Measurements from ENCODE around the gene OGG1. TPM values are rescaled to one million over a fixed set of nuclear protein-coding genes. Genes with fewer than 3 reads are reported as not detected.

The OGG1 gene
- total RNA-seq (2022; extraction: Qiagen RNA extraction; ENCODE audit: low read depth), result 11.4 to 18.9 TPM (median 16.5 TPM) in 5 replicates

DNA sequence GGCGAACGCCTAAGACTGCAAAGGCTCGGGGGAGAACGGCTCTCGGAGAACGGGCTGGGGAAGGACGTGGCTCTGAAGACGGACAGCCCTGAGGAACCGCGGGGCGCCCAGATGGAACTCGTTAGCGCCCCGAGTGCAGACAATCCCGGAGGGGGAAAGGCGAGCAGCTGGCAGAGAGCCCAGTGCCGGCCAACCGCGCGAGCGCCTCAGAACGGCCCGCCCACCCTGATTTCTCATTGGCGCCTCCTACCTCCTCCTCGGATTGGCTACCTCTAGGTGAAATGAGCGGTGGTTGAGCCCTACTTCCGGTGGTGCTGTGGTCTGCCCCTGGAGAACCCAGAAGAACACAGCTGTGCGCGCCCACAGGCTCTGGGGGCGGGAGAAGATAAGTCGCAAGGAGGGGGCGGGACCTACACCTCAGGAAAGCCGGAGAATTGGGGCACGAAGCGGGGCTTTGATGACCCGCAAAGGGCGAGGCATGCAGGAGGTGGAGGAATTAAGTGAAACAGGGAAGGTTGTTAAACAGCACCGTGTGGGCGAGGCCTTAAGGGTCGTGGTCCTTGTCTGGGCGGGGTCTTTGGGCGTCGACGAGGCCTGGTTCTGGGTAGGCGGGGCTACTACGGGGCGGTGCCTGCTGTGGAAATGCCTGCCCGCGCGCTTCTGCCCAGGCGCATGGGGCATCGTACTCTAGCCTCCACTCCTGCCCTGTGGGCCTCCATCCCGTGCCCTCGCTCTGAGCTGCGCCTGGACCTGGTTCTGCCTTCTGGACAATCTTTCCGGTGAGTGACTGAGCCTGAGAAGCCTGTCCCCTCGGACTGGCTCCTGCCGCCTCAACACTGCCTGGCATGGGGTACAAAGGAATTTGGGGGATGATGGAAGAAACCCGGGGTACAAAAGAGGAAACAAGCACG is at the start of gene OGG1:
OGG1 (plus strand) TSS at position 308 of the 911 bp plus-strand sequence; CDS start at position 643, 335 bp downstream.

DNA sequence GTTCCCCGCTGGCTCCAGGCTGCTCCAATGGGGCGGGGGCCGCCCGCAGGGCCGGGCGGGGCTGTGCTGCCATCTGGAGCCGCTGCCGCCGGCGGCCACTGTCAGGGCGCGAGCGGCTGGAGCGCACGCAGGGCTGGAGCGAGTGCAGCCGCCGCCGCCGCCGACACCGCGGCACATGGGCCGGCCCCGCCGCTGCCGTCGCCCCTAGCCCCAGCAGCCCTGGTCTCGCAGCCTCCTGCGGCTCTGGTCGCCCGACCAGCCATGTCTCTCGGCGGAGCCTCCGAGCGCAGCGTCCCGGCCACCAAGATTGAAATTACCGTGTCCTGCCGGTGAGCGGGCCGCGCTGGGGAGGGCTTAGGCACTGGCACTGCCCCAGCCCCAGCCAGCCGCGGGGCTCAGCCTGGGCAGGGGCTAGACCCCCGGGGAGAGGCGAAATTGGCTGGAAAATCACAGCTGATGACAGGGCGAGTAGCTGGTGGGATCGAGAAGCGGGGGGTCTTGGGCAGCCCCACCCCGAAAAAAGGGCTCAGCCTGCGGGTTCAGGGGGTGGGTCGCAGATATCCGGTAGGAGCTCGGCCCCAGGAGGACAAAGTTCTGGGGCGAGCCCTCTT is 45.9 kb upstream of the OGG1 start, which contains the start of gene CPNE9:
CPNE9 (plus strand) TSS at position 98 of the 611 bp plus-strand sequence; CDS start at position 262, 164 bp downstream.

DNA sequence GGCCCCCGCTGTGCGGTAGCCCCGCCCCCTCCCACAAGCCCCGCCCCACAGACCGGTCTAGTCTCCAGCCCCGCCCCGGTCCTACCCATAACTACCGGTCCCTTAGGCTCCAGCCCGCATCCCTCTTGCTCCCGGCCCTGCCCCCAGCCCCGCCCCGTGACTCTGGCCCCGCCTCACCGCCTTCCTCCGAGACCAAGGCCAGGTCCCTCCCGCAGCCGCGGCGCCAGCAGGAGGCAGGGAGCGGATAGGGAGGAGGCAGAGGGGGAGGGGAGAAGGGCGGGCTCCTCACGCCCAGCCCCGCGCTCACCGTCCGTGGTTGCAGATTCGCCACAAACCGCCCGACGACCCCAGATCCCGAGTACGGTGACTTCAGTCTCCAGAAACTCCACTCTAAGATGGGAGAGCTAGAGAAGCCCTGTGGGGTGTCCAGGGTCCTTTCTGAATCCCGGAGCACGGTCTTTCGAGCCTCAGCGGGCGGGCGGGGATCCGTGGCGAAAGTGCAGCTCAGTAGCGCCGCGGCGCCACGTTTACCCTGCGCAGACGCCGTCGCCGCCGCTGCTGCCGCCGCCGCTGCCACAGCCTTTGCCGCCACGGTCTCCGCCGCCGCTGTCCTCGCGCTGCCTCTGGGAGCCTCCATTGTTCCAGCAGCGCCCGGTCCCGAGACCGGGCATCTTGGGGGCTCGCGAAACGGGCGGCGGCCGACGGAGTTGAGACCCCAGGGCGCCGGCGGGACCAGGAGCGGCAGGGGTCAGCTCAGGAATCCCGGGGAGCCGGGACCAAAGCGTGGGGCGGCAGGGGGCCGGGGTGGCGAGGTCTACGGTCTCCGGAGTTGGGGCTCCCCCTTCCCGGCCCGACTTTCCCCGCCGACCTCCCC is 18.3 kb upstream of the OGG1 start, which contains the start of gene BRPF1:
BRPF1 (plus strand) TSS at position 530 of the 874 bp plus-strand sequence. CDS start 2,406 bp downstream, outside the sequence.

DNA sequence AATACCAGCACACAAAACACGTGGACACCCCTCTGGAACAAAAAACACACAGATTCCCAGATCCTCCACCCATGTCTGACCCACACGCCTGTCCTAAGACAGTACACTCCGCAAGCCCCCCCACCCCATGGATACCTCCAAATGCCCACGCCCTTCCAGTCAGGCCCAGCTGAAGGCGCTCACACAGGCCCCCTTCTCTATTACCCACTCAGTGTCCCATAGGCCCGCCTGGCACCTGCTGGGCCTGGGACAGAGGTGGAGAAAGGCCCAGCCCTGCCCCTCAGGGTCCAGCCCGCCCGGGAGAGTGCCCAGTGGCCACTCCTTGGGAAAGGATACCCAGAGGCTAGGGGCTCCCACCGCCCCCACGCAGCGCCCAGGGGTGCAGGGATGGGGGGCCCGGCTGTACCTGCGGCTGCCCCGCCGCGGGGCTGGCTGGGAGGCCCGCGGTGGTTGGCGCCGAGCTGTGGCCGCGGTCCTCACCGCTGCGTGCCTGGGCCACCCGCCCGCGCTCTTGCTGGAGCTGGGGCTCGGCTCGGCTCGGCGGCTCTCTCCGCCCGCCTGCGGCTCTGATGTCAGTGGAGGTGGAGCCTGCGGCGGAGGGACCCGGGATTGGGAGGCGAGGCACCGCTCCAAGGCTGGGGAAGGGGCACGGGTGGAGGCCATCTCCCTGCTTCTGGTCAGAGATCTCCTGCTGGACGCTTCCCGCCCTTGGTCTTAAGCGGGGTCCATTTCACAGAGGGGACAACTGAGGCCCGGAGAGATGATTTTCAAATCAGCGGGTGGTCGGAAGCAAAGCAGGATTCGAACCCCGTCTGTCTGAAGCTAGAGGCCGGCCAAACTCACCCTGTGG is 19.9 kb downstream of the OGG1 start, which contains the start of gene CAMK1:
CAMK1 (minus strand) TSS at position 522 of the 850 bp plus-strand sequence. CDS start 2,198 bp downstream, outside the sequence.

DNA sequence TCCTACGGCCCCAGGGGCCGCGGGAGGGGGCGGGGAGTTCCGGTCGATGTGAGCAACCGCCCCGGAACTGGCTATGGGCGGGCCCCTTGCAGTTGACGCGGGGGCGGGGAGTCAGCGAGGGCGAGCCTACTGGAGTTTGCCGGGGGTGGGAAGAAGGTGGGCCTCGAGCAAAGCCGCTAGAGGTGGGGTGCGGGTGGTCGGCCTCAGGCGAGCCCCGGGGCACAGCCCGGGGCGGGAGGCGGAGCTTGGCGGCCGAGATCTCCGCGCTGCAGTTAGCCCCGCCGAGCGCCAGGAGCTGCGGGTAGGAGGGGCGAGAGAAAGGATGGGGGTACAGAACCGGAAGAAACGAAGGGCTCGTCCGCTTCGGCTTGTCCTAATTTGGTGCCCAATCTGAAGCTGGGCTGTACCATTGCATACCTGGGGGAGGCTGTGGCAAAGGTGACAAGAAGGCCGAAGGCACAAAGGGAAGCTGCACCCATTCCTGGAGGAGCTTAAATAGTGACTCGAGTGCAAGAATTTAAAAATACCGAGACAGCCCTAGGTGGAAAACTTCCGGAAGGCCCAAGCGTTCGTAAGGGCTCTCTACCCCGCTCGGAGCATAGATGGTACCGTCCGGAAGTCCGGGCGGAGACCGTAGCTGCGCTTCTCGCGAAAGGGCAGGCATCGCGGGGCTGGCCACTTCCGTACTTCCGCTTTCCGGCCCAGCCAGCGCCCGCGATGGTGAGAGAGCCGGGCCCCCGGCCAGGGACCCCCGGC is 42.8 kb downstream of the OGG1 start, which contains the start of the genes ARPC4 and TADA3:
ARPC4 (plus strand) TSS at position 678 of the 756 bp plus-strand sequence; CDS start at position 718, 40 bp downstream.
TADA3 (minus strand) TSS at position 69 of the 756 bp plus-strand sequence. CDS start 1,007 bp downstream, outside the sequence.

Other genes with a start within 250 kb of the OGG1 start
- gene LHFPL4, start 196.1 kb upstream of the OGG1 start, total RNA-seq (2022; extraction: Qiagen RNA extraction; ENCODE audit: low read depth), result 0.06 to 0.30 TPM (median 0.08 TPM) in 5 replicates
- gene MTMR14, start 100.4 kb upstream of the OGG1 start, total RNA-seq (2022; extraction: Qiagen RNA extraction; ENCODE audit: low read depth), result 26.9 to 30.6 TPM (median 29.4 TPM) in 5 replicates
- 0.08 to 0.37 TPM (median 0.15 TPM) in 5 replicates for gene CPNE9, start 46.1 kb upstream of the OGG1 start, total RNA-seq (2022; extraction: Qiagen RNA extraction; ENCODE audit: low read depth)
- 15.1 to 21.6 TPM (median 18.4 TPM) in 5 replicates for gene BRPF1, start 18.2 kb upstream of the OGG1 start, total RNA-seq (2022; extraction: Qiagen RNA extraction; ENCODE audit: low read depth)
- gene CAMK1, start 20.0 kb downstream of the OGG1 start, total RNA-seq (2022; extraction: Qiagen RNA extraction; ENCODE audit: low read depth), result 15.3 to 18.5 TPM (median 16.8 TPM) in 5 replicates
- gene TADA3, start 42.5 kb downstream of the OGG1 start, total RNA-seq (2022; extraction: Qiagen RNA extraction; ENCODE audit: low read depth), result 51.8 to 60.8 TPM (median 59.9 TPM) in 5 replicates
- 151 to 231 TPM (median 160 TPM) in 5 replicates for gene ARPC4, start 43.1 kb downstream of the OGG1 start, total RNA-seq (2022; extraction: Qiagen RNA extraction; ENCODE audit: low read depth)
- gene TTLL3, start 60.3 kb downstream of the OGG1 start, total RNA-seq (2022; extraction: Qiagen RNA extraction; ENCODE audit: low read depth), result 4.9 to 8.8 TPM (median 6.8 TPM) in 5 replicates
- gene RPUSD3, start 94.1 kb downstream of the OGG1 start, total RNA-seq (2022; extraction: Qiagen RNA extraction; ENCODE audit: low read depth), result 50.3 to 54.1 TPM (median 53.7 TPM) in 5 replicates
- gene CIDEC, start 130.3 kb downstream of the OGG1 start, total RNA-seq (2022; extraction: Qiagen RNA extraction; ENCODE audit: low read depth), result 35.1 to 45.7 TPM (median 37.0 TPM) in 5 replicates
- 80.7 to 106 TPM (median 91.1 TPM) in 5 replicates for gene JAGN1, start 140.7 kb downstream of the OGG1 start, total RNA-seq (2022; extraction: Qiagen RNA extraction; ENCODE audit: low read depth)
- gene IL17RE, start 152.9 kb downstream of the OGG1 start, total RNA-seq (2022; extraction: Qiagen RNA extraction; ENCODE audit: low read depth), result 1.1 to 2.4 TPM (median 2.2 TPM) in 5 replicates
- gene IL17RC, start 167.1 kb downstream of the OGG1 start, total RNA-seq (2022; extraction: Qiagen RNA extraction; ENCODE audit: low read depth), result 27.9 to 29.8 TPM (median 28.7 TPM) in 5 replicates
- 12.0 to 13.4 TPM (median 13.0 TPM) in 5 replicates for gene CRELD1, start 183.9 kb downstream of the OGG1 start, total RNA-seq (2022; extraction: Qiagen RNA extraction; ENCODE audit: low read depth)
- 1.1 to 1.8 TPM (median 1.7 TPM) in 5 replicates for gene PRRT3, start 202.5 kb downstream of the OGG1 start, total RNA-seq (2022; extraction: Qiagen RNA extraction; ENCODE audit: low read depth)
- 114 to 145 TPM (median 124 TPM) in 5 replicates for gene EMC3, start 236.9 kb downstream of the OGG1 start, total RNA-seq (2022; extraction: Qiagen RNA extraction; ENCODE audit: low read depth)

Data from A549 treated with GW870086 at 1 μM for 4 hours (cell line).